Measurements from ENCODE around the gene DOCK1.
"Not testable (repeated sequence)": the region's sequence is repeated elsewhere in the genome, so short reads cannot be mapped to it uniquely, and the experiment has no call there.

The DOCK1 gene

DNA sequence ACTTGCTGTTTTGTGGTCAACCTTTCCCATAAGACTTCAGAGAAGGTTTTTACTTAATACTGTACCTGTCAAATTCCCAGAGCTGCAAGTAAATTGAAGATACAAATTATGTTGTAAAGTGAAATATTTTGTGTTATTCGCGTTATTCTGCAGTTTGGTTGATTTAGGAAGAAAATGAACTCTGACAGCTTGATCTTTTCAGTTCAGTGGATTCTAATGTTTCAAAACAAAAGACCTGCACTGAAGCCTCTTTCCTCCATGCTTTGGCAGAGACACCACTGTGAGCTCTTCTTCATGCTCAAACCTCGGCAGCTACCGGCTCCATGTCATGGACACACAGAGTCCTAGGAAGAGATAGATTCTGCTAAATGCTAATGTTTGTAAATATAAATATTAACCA is 366.8 kb downstream of the DOCK1 start:
- no peak for DNase-seq (ENCODE audit: low read depth, low spot score)

DNA sequence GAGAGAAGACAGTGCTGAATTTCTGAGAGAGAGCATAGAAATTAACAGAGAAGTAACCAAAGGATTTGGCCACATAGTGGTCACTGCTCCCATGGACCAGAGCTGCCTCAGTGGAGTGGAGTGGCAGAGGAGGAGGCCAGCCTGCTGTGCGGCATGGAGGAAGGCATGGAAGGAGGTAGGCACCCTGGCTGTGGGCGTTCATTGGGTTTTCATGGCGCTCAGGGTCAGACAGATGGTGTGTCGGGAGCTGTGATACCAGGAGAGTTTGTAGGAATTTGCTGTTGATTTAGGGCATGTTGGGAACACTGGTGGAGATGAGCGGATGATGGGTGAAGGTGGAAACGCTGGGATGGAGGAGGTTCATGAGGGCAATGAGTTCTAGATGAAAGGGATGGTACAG is 370.0 kb downstream of the DOCK1 start:
- DNase-seq (ENCODE audit: low read depth, low spot score): no peak

DNA sequence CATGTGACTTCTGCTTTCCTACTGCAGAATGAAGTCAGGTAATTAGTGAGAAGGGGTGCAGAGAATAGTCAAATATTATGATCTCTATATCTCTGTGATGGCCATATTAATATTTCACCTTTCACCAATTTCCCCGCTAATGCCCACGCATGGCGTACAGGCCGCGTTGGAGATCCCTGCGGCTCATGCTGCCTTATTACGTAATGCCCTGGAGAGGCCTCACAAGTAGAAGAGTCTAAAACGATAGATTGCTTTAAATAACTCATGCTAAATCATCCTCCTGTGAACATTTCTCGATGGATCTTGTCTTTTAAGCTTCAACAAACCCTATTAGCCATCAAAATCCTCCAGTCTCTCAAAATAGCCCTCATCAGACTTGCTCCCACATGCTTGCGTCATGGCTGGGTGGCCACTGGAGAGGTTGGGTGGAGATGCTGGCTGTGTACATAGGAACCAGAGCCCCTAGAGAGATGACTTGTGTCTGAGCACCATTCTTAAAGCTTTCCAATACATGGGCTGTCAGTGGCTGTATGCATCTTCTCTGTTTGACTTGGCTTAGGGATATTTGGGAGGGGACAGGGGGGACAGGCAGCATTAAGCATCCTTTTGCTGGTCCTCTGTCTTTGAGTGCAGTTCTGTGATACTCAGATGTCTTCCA is 370.7 kb downstream of the DOCK1 start:
- DNase-seq (ENCODE audit: low read depth, low spot score): no peak

DNA sequence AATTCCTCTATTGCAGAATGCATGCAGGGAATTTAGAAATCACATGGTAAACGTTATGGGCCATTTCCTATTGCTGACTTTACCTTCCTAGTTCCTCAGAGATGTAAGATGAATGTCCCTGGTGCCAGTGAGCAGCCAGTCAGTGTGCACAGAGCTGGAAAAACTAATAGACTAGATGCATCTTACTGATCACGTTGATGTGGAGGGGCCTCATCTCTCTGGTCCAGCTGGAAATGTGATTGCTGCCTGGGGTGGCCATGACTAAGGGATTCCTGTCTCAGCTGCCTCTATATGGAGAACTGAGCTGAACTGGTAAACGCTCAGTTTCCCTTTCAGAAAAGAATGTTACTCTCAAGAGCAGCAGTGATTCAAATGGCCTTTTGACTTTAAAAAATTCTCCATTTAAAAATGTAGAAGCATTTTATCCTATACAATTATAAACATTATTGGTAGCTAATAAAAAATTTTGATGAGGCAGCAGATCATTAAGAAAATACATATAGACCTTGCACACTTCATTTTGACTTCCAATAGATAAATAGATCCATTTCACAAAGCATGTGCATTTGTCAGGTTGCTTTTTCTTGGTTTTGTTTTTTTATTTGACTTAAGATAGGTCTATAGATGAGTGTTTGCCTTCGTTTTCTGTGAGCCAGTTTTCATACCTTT is 371.7 kb downstream of the DOCK1 start:
- DNase-seq (ENCODE audit: low read depth, low spot score): no peak

DNA sequence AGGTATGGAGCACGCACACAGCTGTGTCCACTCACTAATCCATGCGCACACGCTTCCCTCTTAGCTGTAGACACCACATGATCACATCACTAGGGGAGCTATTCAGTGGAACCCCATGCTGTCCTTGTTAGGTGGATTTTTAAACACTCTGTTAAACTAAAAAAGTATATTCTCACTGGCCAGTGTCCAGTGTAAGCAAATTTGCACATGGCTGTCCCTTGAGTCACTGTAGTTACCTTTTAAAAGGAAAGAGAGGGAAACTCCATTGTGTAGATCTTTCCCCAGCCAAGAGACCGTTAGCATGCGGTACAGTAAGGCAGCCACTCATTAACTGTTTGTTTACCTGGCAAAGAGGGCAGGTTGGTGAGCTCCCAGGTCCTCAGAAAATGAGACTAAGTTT is 372.8 kb downstream of the DOCK1 start:
- no peak for DNase-seq (ENCODE audit: low read depth, low spot score)

DNA sequence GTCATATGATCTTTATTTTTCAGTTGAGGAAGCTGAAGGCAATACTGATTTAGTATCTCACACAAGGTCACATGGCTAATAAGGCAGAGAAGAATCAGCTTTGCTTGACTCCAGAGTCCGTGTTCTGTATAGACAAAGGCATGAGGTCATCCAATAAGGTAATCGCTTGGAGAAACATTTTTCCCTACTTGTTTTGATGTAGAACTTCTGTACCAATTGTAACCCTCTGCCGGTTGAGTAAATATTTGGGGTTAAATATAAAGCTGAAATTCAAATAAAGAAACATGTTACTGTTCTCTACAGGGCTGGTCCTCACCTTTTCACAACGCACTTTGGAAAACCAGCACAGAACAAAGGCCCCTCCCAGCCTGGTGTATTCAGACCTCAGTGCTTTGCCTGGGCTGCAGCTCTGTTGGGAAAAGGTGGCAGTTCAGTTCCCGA is 374.1 kb downstream of the DOCK1 start:
- no peak for DNase-seq (ENCODE audit: low read depth, low spot score)

DNA sequence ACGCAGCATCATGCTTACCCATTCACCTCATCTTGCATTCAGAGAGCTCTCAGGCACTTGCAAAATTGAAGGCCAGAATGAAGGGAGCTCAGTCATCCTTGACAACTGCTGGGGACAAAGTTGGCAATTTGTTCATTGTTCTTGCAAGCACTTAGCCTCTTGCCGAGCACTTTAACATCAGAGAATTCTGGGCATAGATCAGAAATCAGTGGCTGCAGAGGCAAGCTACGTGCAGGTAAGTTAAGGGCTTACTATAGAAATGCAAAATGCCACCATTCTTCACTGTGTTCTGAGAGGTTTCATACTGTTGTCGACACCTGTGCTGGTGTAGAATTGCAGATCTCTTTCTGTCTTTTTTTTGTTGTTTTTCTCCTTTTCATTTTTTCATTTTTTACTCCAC is 375.2 kb downstream of the DOCK1 start:
- no peak for DNase-seq (ENCODE audit: low read depth, low spot score)

DNA sequence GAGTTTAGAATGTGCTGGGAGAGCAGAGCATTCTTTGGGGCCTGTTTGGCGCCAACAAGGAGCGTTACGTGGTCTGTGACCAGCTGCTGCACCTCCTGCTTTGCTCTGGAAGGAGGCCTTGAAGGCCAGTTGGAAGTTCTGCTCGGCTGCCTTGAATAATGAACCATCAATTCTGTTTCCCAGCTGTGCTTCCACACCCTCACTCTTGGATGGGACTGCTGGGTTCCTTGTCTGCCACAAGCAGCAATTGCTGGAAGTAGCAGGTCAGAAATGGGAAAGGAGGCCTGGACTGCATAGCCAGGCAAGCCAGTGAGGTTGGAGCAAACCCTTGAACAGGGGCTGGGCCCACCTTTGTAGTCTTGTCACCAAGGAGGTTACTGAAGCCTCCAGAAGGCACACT is 377.8 kb downstream of the DOCK1 start:
- DNase-seq (ENCODE audit: low read depth, low spot score): no peak

DNA sequence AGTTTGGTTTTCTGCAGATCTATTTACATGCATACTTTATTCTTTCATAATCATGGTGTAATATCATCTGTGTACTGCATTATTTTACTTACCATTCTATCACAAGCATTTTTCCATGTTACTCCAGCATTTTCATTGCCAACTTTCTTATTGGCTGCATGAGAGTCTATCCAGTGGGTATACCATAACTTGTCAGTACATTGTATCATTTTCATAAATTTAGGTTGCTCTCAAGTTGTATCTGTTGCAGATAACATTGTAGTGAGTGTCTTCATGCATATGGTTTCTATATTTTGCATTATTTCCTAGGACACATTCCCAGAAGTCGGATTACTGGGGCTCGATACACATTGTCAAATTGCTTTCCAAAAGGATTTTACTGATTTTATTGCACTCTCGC is 378.3 kb downstream of the DOCK1 start:
- no peak for DNase-seq (ENCODE audit: low read depth, low spot score)

DNA sequence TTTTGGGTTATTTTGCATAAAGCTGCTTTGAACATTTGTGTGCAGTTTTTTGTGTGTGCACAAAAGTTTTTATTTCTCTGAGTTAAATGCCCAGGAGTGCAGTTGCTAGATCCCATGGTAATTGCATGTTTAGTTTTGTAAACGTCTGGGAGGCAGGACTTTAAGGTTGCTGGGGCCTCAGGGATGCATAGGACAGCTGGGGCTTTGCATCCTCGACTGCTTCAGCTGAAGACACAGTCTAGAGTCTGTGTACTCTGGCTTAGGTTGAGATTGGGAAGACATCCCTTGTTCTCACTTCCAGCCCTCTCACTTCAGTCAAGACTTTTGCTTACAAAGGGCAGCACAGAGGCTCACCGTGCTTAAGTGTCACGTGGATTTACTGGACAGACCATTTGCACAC is 385.6 kb downstream of the DOCK1 start:
- DNase-seq (ENCODE audit: low read depth, low spot score): no peak

DNA sequence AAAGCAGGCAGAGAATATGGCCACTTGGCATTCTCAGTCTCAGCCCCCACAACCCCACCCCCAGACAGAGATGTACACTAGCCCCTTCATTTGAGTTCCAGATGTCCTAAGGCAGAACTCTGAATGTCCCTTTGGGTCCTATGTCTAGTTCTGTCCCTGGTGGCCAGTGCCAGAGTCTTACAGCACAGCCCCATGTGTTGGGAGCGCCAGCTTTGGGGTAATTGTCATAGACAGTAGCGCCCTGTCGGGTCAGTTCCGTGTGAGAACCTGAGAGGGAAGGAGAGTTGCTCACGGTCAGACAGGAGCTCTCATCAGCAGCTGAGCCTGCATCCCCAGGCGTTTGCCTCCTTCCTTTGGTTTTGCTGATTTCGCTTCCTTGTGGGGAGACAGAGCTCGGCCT is 386.1 kb downstream of the DOCK1 start:
- no peak for DNase-seq (ENCODE audit: low read depth, low spot score)

DNA sequence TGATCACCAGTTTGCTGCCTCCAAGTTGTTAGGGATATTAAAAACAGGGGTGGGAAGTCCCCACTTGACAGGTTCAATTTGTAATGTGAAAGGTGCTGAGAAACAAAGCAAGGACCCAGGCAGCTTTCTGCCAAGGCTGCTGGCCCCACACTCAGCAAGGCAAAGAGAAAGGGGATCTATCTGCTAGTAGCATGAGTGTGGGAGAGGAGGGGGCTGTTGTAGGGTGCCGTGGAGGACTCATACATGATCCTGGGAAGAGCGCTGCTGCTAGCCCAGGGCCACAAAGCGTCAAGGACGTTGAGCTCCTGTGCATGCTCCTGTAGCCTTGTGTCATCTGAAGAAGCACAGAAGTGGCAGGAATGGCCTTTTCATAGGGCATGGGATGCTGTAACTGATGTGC is 387.7 kb downstream of the DOCK1 start:
- no peak for DNase-seq (ENCODE audit: low read depth, low spot score)

DNA sequence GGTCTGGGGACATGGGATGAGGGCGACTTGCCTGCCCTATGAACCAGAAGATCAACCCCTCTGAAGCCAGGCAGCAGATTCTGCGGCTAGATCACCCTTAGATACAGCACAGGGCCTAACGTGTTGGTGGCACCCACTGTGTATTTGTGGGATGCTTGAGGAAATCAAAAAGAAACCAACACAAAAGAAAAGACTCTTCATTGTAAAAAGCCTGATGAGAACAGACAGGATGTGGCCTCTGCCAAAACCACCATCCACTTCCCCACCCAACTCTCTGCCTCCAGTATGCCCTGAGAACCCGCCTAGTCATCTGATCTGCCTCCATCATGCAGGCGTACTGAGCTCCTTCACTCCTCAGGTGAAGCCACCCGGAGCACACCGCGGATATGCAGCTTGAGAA is 388.4 kb downstream of the DOCK1 start:
- no peak for DNase-seq (ENCODE audit: low read depth, low spot score)

DNA sequence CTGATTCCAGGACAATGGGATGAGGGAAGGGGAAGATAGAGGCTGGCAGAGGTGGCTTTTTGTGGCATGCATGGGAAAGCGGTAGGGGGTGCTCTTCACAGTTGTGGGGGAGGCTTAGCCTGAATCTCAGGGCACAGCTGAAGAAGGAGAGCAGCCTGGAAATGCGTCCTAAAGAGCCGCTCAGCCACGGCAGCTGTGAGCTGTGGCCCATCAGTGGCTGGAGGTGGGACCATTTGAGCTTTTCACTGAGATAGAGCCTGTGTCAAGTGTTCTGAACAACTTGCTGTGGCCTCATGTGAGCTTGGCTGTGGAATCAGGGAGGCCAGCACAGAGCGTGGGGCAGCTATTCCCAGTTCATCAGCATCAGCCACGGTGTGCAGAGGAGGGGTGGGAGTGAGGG is 391.5 kb downstream of the DOCK1 start:
- no peak for DNase-seq (ENCODE audit: low read depth, low spot score)

DNA sequence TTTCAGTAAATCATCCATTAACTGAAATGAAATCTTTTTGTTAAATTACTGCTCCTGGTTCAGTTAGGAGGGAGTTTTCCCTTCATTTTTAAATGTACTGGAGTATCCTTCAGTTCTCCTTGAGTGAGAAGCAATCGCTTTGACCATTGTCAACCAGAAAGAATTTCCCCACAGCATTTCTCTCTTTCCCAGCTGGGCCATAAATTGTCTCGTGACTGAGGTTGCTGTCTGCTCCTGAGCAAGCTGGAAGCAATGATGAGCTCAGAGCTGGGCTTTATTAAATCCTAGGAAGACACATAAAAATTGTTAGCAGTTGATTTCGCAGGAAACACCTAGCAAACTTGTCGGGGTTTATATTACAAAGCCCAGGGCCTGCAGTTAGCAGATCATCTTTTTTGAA is 393.2 kb downstream of the DOCK1 start:
- no peak for DNase-seq (ENCODE audit: low read depth, low spot score)

DNA sequence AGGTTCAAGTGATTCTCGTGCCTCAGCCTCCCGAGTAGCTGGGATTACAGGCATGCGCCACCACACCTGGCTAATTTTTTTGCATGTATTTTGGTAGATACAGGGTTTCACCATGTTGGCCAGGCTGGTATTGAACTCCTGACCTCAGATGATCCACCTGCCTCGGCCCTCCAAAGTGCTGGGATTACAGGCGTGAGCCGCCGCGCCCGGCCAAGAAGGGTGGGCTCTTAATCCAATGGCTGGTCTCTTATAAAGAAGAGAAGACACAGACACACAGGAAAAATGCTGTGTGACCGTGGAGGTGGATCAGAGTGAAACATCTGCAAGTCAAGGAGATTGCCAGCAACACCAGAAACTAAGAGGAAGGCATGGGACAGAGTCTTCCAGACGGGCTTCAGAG is 394.0 kb downstream of the DOCK1 start:
- DNase-seq (ENCODE audit: low read depth, low spot score): not testable (repeated sequence)

DNA sequence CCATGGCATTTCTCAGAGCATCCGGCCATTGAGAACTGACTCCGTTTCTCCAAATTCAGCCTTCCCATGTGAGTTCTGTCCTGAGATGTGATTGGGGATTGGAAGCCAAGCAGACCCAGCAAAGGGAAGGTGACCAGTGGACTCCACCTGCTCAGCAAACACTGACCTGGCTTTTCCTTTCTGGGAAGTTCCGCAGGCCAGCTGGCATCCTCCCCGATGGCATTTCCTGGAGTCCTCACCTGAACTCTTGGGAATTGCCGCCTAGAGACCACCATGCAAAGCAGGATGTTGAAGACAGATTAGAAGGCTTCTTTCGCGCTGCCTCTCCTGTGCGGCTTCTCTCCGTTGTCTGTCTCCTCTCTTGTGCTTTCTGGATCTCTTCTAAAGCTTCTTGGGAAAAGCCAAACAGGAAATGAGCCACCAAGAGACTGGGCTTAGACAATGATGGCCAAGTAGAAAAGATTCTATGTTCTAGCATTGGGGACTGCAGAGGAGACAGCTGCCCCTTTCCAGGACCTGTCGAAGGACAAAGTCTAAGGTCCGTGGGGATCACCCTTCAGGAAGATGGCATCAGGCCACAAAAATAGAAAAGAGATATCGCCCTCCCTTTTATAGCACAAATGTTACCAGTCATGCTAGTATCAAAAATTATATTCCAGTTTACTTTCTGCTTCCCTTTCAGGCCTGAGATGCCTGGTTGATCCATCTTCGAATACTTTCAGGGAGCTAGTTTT is 394.9 kb downstream of the DOCK1 start:
- DNase-seq (ENCODE audit: low read depth, low spot score): no peak

DNA sequence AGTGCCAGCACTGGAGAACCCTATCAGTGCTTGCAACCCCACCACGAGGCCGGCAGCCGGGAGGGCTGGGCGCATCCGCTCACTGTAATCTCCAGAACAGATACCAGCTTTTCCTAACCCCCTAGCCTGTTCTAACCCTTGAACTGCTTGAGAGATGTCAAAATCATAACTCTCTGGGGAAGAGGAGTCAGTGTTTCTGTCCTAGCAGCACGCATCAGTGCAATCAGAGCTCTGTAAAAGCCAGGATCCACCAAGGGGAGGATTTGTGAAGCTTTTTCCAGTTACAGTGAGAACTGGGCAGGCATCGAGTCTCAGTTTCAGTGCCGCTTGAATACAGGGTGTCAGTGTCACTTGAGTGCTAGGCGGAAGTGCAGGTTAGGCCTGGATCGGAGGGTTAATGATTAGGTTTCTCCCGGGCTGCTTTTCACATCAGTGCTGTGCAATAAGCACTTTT is 395.7 kb downstream of the DOCK1 start:
- no peak for DNase-seq (ENCODE audit: low read depth, low spot score)

DNA sequence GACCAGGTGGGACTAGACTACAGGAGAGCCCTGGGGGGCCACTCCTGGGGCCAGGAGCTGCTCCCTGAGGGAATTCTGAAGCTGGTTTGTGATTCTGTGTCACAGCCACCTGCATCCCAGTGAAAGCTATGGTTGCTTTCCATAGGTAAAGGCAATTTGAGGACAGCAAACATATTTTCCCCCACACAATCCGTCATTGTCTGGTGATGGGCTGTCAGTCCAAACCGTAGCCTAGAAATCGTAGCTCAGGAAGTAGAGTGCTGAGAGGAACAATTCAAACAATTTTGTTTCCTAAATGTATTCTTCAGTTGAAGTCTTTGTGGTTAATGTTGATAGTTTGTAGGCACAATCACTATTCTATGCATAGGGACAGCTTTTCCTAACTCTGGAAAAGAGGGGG is 397.1 kb downstream of the DOCK1 start:
- no peak for DNase-seq (ENCODE audit: low read depth, low spot score)

DNA sequence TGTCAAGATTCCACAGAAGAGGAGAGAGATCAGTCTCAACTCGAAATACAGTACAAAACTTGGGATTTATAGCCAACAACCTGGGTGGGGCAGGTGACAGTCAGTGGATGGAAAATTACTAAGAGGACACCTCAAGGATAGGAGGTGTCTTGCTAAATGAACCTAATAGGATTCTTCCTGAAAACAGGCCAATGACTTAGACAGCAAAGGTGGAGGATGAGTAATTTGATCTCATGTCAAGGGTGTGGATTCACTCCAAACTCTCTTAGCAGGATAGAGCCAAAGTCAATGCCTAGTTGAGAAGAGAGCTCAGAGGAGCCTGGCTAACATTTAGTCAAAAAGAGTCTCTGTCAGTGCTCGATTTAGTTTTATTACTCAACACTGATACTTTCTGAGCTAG is 397.9 kb downstream of the DOCK1 start:
- no peak for DNase-seq (ENCODE audit: low read depth, low spot score)

DNA sequence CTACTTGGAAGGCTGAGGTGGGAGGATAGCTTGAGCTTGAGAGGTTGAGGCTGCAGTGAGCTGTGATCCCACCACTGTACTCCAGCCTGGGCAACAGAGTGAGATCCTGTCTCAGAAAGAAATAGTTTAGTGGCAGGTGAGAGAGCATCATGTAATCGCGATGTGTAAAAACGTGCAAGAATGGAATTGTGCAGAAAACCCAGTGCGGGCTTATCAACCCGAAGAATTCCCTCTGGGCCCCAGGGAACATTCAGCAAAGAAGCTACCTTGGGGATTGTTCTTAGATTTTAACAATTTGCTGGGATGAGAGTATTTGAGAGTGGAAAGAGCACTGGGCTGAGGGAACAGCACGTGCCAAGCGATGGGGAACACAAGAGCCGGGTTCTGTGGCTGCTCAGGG is 398.5 kb downstream of the DOCK1 start:
- DNase-seq (ENCODE audit: low read depth, low spot score): no peak

DNA sequence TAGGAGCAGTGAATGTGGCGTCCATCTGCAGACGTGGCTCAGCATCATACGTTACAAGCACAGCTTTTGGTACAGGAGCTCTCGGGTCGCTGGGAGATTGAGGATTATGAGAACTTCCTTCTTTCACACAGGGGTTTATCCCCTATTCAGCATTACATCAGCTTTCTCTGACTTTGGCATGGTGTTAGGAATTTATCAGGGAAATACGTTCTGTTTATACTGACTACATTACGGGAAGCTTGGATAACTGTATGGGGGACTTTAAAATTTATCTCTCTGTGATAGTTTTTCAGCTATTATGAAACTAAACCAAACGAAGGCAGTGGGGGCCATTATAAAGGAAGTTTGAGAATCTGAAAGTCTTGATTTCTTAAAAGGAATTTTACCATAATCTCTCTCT is 401.3 kb downstream of the DOCK1 start:
- no peak for DNase-seq (ENCODE audit: low read depth, low spot score)

DNA sequence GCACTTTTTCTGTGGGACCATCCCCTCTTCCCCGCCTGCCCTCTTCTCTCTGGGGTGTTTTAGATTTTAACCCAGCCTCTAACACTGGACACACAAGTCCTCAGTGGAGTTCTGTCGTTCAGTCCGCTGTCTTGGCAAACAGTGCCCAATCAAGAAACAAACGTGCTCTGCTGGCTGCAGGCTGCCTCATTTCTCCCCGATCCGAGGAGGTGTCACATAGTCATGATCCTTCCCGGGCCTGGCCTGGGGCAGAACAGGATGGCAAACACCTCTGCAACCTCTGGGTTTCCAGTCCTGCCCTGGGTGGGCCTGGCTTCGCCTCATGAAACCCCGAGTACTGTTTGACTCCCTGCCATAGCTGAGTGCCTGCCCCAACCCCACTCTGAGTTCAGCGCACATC is 402.1 kb downstream of the DOCK1 start:
- no peak for DNase-seq (ENCODE audit: low read depth, low spot score)
